ENCODE results near the gene CYP2S1. TPM values are rescaled to one million over a fixed set of nuclear protein-coding genes. Genes with fewer than 3 reads are reported as not detected.
A peak's percentile ranks its signal among the peaks of the same experiment; 100 is the strongest.

CYP2S1 gene
- total RNA-seq, 1 experiment from 2014 or later = 191 TPM

DNA sequence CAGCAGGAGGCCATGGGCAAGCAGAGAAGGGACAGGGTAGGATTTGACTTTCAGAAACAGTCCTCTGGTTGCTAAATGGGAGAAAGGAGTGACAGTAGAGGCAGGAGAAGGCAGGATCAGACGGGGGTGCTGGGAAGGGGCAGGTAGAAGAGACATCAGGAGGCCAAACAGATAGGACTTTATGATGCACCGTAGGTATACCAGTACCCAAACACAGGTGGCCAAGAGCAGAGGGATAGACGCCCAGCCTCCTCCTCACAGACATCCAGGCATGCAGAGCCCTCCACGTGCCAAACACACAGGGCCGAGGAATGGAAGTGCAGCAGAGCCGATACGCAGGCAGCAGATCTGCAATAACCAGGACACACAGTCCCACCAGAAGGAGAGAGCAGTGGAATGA is 24.7 kb downstream of the CYP2S1 start:
- Mint-ChIP-seq H3K9me3 (no peaks in the 10 kb centered on the region), H3K4me1 (peaks cover 33% of the 10 kb centered on the region), H3K27ac (peak overlapping the region; percentile 76; the same call in 1 of the 2 replicates), H3K27me3 (ENCODE audit: low read depth) (no peaks in the 10 kb centered on the region; the same call in 1 of the 2 replicates), H3K36me3 (peaks cover 9% of the 10 kb centered on the region), H3K4me3 (peak overlapping the region; percentile 39)
- TF ChIP-seq TEAD1 (CRISPR knock-in tag; IDR thresholded peaks at IDR 0.05) = no peak
- TF ChIP-seq, protein P1, sequence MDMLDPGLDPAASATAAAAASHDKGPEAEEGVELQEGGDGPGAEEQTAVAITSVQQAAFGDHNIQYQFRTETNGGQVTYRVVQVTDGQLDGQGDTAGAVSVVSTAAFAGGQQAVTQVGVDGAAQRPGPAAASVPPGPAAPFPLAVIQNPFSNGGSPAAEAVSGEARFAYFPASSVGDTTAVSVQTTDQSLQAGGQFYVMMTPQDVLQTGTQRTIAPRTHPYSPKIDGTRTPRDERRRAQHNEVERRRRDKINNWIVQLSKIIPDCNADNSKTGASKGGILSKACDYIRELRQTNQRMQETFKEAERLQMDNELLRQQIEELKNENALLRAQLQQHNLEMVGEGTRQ (CRISPR knock-in tag; IDR thresholded peaks at IDR 0.05) = no peak
- CTCF ChIA-PET = interaction anchor here (0.6 to 4.2 kb wide), 2 partner anchors 44 to 413 kb away, joined by 3 to 24 read pairs; no protein-coding TSS in a partner anchor
- DNase-seq (ENCODE audit: low spot score) = no peak
- no peak for ATAC-seq
- POLR2A ChIA-PET = interaction anchor here (2.1 kb wide), 1 partner anchor 46 kb away, joined by 24 read pairs; the partner anchor contains the start of gene HNRNPUL1

- H3K27me3 Mint-ChIP-seq (ENCODE audit: low read depth) = no peaks in the 10 kb centered on the region; the same call in 1 of the 2 replicates
- peak overlapping the region; percentile 68 for H3K27ac Mint-ChIP-seq
- CTCF ChIA-PET = interaction anchor here (1.0 to 4.2 kb wide), 9 partner anchors 14 to 583 kb away, joined by 3 to 24 read pairs (median 4); partner anchors contain the start of gene EGLN2
- H3K4me1 Mint-ChIP-seq = peaks cover 38% of the 10 kb centered on the region
- POLR2A ChIA-PET = interaction anchor here (1.0 to 2.1 kb wide), 3 partner anchors 25 to 46 kb away, joined by 3 to 24 read pairs (median 6); partner anchors contain the start of genes CYP2S1 and HNRNPUL1
- ATAC-seq = no peak
- H3K36me3 Mint-ChIP-seq = peaks cover 9% of the 10 kb centered on the region
- TF ChIP-seq, protein P2, sequence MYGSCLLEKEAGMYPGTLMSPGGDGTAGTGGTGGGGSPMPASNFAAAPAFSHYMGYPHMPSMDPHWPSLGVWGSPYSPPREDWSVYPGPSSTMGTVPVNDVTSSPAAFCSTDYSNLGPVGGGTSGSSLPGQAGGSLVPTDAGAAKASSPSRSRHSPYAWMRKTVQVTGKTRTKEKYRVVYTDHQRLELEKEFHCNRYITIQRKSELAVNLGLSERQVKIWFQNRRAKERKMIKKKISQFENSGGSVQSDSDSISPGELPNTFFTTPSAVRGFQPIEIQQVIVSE (CRISPR knock-in tag; IDR thresholded peaks at IDR 0.05; ENCODE audit: borderline replicate concordance) = no peak
- TF ChIP-seq, protein P3, sequence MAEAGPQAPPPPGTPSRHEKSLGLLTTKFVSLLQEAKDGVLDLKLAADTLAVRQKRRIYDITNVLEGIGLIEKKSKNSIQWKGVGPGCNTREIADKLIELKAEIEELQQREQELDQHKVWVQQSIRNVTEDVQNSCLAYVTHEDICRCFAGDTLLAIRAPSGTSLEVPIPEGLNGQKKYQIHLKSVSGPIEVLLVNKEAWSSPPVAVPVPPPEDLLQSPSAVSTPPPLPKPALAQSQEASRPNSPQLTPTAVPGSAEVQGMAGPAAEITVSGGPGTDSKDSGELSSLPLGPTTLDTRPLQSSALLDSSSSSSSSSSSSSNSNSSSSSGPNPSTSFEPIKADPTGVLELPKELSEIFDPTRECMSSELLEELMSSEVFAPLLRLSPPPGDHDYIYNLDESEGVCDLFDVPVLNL (CRISPR knock-in tag; IDR thresholded peaks at IDR 0.05; ENCODE audit: borderline replicate concordance, low read depth) = no peak
- TF ChIP-seq ATF1 (CRISPR knock-in tag; IDR thresholded peaks at IDR 0.05) (no peak), GTF2I (CRISPR knock-in tag; conservative IDR thresholded peaks at IDR 0.05) (peak; percentile 62; the same call in 1 of the 2 replicates), NFYB (CRISPR knock-in tag; conservative IDR thresholded peaks at IDR 0.05; ENCODE audit: low read depth) (no peak), ERG (CRISPR knock-in tag; IDR thresholded peaks at IDR 0.05) (no peak), ZNF423 (CRISPR knock-in tag; IDR thresholded peaks at IDR 0.05) (no peak), NFATC4 (CRISPR knock-in tag; IDR thresholded peaks at IDR 0.05) (no peak), HMGA2 (CRISPR knock-in tag; IDR thresholded peaks at IDR 0.05) (no peak), NR2C2 (CRISPR knock-in tag; IDR thresholded peaks at IDR 0.05) (no peak), RELA (CRISPR knock-in tag; IDR thresholded peaks at IDR 0.05; ENCODE audit: borderline replicate concordance) (no peak), NFE2L1 (CRISPR knock-in tag; IDR thresholded peaks at IDR 0.05) (no peak), CBFB (CRISPR knock-in tag; IDR thresholded peaks at IDR 0.05; ENCODE audit: low read depth) (no peak), FOXJ3 (CRISPR knock-in tag; IDR thresholded peaks at IDR 0.05; ENCODE audit: borderline replicate concordance) (no peak), JUN (CRISPR knock-in tag; IDR thresholded peaks at IDR 0.05) (no peak)
- TF ChIP-seq, protein P4, sequence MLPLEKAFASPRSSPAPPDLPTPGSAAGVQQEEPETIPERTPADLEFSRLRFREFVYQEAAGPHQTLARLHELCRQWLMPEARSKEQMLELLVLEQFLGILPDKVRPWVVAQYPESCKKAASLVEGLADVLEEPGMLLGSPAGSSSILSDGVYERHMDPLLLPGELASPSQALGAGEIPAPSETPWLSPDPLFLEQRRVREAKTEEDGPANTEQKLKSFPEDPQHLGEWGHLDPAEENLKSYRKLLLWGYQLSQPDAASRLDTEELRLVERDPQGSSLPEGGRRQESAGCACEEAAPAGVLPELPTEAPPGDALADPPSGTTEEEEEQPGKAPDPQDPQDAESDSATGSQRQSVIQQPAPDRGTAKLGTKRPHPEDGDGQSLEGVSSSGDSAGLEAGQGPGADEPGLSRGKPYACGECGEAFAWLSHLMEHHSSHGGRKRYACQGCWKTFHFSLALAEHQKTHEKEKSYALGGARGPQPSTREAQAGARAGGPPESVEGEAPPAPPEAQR (CRISPR knock-in tag; IDR thresholded peaks at IDR 0.05) = no peak
- TF ChIP-seq, protein P5, sequence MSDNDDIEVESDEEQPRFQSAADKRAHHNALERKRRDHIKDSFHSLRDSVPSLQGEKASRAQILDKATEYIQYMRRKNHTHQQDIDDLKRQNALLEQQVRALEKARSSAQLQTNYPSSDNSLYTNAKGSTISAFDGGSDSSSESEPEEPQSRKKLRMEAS (CRISPR knock-in tag; IDR thresholded peaks at IDR 0.05) = 0 out of 2 replicates have a peak, but pooled peaks have one; percentile 34
- TF ChIP-seq, protein P6, sequence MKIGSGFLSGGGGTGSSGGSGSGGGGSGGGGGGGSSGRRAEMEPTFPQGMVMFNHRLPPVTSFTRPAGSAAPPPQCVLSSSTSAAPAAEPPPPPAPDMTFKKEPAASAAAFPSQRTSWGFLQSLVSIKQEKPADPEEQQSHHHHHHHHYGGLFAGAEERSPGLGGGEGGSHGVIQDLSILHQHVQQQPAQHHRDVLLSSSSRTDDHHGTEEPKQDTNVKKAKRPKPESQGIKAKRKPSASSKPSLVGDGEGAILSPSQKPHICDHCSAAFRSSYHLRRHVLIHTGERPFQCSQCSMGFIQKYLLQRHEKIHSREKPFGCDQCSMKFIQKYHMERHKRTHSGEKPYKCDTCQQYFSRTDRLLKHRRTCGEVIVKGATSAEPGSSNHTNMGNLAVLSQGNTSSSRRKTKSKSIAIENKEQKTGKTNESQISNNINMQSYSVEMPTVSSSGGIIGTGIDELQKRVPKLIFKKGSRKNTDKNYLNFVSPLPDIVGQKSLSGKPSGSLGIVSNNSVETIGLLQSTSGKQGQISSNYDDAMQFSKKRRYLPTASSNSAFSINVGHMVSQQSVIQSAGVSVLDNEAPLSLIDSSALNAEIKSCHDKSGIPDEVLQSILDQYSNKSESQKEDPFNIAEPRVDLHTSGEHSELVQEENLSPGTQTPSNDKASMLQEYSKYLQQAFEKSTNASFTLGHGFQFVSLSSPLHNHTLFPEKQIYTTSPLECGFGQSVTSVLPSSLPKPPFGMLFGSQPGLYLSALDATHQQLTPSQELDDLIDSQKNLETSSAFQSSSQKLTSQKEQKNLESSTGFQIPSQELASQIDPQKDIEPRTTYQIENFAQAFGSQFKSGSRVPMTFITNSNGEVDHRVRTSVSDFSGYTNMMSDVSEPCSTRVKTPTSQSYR (CRISPR knock-in tag; IDR thresholded peaks at IDR 0.05) = no peak
- no peaks in the 10 kb centered on the region for H3K9me3 Mint-ChIP-seq
- peak overlapping the region; percentile 78 for H3K4me3 Mint-ChIP-seq
- no peak for DNase-seq (ENCODE audit: low spot score)
These were observed 25.2 kb downstream of the CYP2S1 start for GRCh38 chr19:41218249-41218614.
